ENCODE results near the gene SIRPD. TPM values are rescaled to one million over a fixed set of nuclear protein-coding genes. Genes with fewer than 3 reads are reported as not detected.
"Not testable (repeated sequence)": the region's sequence is repeated elsewhere in the genome, so short reads cannot be mapped to it uniquely, and the experiment has no call there.

Gene SIRPD
- total RNA-seq, 1 experiment from 2014 or later = not detected

DNA sequence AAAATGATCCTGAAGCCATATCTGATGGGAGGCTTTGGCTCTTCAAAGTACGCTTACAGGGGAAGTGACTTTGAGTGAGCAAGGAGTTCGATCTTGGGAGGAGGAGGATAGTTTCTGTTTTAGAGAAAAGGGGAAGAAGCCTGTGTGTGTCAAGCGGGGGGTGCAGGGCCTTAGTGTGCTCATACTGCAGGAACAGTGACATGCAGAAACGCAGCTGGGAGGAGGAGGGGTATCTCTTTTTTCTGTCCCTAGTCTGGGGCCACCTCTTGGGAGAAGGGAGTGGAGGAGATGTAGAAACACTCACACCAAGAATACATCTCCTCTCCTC lies 19.8 kb downstream of the SIRPD start:
- DNase-seq (ENCODE audit: low read depth) = no peak

DNA sequence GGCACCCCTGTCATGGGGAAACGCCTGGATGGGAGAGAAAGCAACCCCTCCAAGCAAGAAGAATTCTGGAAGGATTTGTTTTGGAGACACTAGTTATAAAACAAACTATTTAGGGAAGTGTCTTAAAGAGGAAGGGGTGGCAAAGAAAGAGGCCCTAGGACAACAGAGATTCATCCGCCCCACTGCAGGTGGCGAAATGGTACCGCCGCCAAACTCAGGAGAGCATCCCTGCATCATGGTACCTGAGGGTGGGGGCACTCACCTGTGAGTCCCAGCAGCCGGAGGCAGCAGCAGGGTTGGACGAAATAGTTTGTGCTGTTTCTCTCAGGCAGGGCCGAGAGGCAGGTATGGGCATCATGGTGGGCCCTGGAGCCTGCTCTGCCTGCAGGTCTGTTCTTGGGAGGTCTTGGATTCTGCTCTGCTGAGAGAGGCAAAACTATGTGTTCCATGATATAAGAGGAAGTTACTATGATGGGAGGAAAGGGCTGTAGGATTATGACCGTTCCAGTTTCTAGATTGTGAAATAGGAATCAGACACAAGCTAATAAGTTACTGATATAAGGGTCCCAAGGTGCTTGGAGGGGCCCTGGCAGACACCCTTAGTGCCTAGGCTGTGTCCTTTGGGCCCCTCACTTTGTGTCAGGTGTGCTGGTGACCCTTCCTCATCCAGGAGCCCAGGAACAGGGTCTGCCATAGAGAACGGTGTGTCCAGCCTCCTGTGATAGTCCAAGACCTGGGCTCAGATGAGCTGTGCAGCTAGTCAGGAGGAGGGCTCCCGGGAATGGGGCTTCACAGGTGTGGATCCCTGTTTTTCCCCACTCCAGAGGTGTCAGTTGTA lies 20.4 kb downstream of the SIRPD start:
- no peak for DNase-seq (ENCODE audit: low read depth)

GRCh38 chr20:1535420-1536175 lies 21.9 kb downstream of the SIRPD start:
- DNase-seq (ENCODE audit: low read depth) = no peak

GRCh38 chr20:1534526-1534925 lies 23.0 kb downstream of the SIRPD start:
- DNase-seq (ENCODE audit: low read depth) = no peak

DNA sequence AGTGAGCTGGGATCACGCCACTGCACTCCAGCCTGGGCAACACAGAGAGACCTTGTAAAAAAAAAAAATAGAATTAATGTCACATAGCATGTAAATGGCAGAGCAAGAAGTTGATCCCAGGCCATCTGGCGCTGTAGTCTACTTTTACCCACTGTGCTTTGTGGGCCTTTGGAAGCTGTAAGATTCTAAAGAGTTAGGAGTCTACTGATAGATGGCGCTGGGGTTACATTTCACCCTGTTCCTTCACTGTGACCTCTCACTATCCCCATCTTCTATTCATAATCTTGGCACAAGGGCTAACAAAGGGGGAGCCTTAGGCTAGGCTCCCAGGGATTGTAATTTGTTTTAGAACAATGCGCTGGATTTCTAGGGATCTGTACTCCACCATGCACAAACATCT lies 24.4 kb downstream of the SIRPD start:
- no peak for DNase-seq (ENCODE audit: low read depth)

DNA sequence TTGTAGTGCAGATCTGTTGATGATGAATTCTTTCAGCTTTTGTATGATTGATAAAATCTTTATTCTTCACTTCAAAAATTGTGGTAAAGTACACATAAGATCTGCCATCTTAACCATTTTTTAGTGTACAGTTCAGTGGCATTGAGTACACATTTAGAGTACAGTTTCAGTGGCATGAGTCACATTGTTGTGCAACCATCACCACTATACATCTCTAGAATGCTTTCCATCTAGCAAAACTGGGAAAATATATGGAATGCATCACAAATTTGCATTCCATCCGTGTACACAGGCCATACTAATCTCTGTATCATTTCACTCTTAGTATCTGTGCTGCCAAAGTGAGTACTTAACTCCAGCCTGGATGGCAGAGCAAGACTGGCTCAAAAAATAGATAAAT lies 28.7 kb downstream of the SIRPD start:
- DNase-seq (ENCODE audit: low read depth) = no peak

DNA sequence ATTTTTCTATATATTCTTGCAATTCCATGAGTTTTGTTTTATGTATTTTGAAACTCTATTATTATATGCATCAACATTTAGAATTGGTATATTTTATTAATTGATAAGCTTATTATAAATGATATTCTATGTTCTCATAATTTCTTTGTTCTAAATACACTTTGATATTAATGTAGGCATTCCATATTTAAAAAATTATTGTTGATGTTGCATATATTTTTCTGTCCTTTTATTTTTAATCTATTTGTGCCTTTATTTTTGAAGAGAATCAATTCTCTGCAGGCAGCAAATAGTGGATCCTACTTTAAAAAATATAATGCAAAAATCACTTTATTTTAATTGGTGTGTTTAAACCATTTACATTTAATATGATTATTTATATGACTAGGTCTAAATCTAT lies 29.6 kb downstream of the SIRPD start:
- DNase-seq (ENCODE audit: low read depth) = no peak

GRCh38 chr20:1526896-1527295 lies 30.6 kb downstream of the SIRPD start:
- DNase-seq (ENCODE audit: low read depth) = no peak

GRCh38 chr20:1526310-1526709 lies 31.2 kb downstream of the SIRPD start:
- no peak for DNase-seq (ENCODE audit: low read depth)

GRCh38 chr20:1524004-1524403 lies 33.5 kb downstream of the SIRPD start:
- DNase-seq (ENCODE audit: low read depth) = no peak

DNA sequence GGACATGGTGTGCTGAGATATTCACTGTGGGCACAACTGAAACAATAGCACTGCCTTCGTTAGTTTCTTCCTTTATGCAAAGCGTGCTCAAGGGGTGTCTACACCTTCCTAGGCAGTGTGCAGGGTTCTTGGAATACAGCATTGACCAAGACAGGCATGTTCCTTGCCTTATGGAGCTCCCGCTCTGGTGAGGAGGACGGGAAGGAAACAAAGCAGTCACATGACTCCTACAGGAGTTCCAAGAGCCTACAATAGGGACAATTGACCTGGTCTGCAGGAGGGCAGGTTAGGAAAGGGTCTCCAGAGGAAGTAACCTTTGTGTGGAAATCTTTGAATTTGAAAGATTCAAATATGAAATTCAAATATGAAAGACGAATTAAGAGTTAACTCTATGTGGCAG lies 40.5 kb downstream of the SIRPD start:
- DNase-seq (ENCODE audit: low read depth) = no peak

DNA sequence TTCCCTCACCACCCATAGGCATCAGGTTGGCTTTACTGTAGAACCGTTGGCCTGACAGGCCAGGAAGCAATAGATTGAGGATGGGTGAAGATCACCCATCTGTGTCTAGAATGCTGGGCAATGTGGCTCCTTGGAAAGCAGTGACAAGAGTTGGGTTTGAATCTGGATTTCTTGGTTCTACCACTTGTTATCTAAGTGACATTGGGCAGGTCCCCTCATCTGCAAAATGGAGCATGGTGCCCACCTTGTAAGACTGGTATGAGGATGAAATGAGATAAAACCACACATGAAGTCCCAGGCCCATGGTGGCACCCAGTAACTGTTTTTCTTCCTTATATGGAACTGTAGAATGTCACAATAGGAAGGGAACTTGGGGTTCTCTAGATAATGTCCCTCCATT lies 43.7 kb downstream of the SIRPD start:
- DNase-seq (ENCODE audit: low read depth) = no peak

GRCh38 chr20:1509237-1509636 lies 48.3 kb downstream of the SIRPD start:
- DNase-seq (ENCODE audit: low read depth) = no peak

DNA sequence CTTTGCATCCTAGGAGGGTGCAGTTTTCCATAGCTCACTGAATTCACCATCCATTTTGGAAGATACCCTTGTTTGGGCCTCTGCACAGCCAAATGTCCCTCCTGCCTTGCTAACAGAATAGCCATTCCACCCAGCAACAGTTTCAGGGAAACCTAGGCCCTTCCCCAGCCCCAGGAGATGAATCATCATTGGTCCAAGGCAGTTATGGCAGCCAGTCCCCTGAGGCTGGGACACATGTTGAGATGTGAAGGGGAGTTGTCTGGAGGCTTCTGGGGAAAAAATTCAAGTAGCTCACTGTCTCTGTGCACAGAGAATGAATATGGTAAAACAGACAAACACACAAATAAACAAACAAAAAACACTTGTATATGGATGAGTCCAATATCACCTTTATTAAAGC lies 48.9 kb downstream of the SIRPD start:
- no peak for DNase-seq (ENCODE audit: low read depth)

GRCh38 chr20:1507276-1507675 lies 50.2 kb downstream of the SIRPD start:
- no peak for DNase-seq (ENCODE audit: low read depth)

DNA sequence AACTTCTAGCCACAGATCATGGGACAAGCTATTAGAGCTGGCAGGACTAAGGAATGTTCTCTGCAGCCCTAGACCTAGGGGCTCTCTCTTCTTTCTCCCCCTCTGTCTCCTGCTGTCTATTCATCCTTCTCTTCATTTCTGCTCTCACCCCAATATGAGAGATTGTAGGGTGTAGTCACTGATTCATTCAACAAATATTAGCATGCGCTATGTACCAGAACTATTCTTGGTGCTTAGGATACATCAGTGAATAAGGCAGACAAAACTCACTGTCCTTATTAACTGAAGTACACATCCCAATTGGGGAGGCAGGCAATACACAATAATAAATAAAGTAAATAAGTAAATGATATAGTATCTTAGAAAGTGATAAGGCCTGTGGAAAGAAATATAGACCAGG lies 51.6 kb downstream of the SIRPD start:
- DNase-seq (ENCODE audit: low read depth) = no peak

- DNase-seq (ENCODE audit: low read depth) = no peak
Observed at GRCh38 chr20:1505361-1505760, 52.1 kb downstream of the SIRPD start.

DNA sequence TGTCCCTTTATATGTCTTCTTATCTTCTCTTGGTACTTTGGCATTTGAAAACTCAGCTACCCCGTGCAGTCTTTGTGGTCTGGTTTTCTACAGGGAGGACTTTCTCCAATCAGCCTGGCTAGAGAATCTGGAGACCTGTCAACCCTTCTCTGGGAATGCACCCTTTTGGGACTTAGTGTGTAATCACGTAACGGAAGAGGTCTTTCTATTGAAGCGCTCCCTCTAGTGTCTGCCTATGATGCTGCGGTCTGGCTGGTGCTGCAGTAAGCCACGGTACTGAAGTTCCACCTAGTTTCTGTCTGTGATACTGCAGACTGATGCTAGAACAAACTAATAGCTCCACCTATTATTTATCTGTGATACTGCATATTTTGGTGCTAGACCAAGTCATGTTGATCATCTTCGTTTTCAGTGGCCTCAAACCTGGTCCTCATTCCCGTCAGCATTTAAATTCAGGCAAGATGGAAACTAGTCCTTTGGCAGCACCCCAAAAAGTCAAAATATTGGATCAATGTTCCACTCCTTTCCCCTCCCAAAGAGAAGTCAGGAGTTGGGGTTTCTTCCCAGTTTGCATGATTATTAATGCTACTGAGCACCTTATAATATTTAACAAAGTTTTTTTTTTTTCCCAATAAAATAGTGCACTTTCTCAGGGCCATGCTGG lies 53.8 kb downstream of the SIRPD start:
- peak; percentile 87 for DNase-seq (ENCODE audit: low read depth)

- no peak for DNase-seq (ENCODE audit: low read depth)
Observed at GRCh38 chr20:1500496-1500895, 57.0 kb downstream of the SIRPD start.

- DNase-seq (ENCODE audit: low read depth) = no peak
Observed at GRCh38 chr20:1499528-1500420, 57.7 kb downstream of the SIRPD start.

DNA sequence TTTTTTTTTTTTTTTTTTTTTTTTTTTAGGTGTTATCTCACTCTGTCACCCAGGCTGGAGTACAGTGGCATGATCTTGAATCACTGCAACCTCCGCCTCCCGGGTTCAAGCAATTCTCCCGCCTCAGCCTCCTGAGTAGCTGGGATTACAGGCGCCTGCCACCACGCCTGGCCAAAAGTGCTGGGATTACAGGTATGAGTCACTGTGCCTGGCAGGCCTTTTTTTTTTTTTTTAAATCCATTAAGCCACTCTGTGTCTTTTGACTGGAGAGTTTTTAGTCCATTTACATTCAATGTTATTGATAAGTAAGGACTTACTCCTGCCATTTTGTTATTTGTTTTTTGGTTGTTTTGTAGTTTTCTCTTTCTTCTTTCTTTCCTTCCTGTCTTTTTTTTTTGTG lies 60.1 kb downstream of the SIRPD start:
- not testable (repeated sequence) for DNase-seq (ENCODE audit: low read depth)

DNA sequence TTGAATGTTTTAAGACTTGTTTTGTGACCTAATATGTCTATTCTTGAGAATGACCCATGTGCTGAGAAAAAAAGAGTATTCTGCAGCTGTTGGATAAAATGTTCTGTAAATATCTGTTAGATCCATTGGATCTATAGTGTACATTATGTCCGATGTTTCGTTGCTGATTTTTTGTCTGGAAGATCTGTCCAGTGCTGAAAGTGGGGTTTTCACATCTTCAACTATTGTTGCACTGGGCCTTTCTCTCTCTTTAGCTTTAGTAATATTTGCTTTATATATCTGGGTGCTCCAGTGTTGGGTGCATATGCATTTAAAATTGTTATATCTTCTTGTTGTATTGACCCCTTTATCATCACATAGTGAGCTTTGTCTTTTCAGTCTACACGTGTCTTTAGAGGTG lies 60.6 kb downstream of the SIRPD start:
- DNase-seq (ENCODE audit: low read depth) = no peak

All from Daoy (cell line).